ENCODE data around the gene DYRK3. TPM values are rescaled to one million over a fixed set of nuclear protein-coding genes. Genes with fewer than 3 reads are reported as not detected.

Gene DYRK3
- total RNA-seq, 1 donor from 2014 or later, result 14.7 TPM

DNA sequence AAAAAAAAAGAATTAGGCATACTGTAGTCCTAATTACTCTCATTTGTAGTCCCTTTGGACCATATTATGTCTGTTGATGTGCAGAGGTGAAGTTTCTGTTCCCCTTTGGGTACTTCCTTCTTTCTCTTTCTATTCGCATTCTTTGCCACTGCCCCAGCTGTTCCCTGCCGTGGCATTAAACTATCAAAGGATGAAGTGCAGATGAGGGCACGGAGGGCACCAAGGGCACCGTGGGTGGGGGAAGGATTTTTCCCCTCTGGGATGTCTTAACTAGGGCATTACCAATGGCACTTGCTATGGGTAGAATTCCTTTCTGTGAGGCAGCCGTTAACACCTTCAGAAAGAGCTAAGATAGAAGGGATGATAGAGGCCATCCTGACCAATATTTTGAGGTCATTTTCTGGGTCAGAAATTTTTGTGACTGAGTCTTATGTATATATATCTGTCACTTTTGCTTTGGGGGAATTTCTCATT, 44.4 kb downstream of the DYRK3 start:
- DNase-seq (ENCODE audit: low spot score in 2 of 2) (no peak), FAIRE-seq (no peak)

DNA sequence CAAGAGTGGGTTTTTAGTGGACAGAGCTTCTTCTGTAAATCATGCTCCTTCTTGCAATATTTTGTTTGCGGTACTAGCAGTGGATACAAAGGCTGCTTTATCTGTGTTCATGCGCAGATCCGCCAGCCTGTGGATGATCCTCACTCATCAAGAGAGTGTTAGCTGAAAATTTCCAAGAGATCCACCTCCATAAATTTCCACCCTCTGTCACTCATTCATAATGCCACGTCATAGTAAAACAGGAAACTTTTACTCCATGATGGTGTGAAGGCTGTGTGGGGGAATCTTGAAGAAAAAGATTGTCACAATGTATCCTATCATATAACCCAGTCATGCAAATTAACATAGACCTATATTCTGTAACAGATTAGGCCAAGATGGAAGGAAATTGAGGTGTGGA, 44.9 kb downstream of the DYRK3 start:
- no peak for FAIRE-seq
- DNase-seq (ENCODE audit: low spot score in 2 of 2), result no peak

DNA sequence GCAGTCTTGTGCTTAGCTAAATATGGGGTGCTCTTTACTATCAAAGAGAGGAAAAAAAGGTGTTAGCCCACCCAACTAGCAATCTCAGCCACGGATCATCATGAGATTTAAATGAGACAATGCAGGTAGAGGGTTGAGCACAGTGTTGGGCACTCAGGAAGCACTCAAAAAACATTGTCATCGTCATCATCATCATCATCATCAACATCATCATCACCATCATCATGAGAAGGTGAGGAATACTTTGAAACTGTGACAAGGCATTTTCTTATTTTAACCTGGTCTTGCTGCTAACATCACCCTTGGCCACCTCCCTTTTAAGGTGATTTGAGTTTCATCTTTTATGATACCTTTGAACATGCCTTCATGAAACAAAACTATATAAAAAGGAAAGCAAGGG, 46.0 kb downstream of the DYRK3 start:
- FAIRE-seq (no peak), DNase-seq (ENCODE audit: low spot score in 2 of 2) (no peak)

DNA sequence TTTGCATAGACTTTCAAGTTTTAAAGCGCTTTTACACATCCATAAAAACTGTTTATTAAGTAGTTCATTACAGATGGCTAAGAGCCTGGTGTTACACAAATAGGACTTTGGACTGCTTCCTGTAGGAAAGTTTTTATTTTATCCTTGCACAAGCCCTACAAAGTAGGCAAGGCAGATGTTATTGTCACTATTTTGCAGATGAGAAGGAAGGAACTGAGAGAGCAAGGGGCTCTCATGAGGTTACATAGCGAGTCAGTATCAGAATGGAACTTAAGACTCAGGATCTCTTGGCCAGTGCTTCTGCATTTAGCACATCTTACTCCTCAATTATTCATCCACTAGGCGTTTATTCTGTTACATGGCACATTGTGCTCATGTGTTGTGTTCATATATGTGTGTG, 46.8 kb downstream of the DYRK3 start:
- DNase-seq (ENCODE audit: low spot score in 2 of 2) (no peak), FAIRE-seq (no peak)

DNA sequence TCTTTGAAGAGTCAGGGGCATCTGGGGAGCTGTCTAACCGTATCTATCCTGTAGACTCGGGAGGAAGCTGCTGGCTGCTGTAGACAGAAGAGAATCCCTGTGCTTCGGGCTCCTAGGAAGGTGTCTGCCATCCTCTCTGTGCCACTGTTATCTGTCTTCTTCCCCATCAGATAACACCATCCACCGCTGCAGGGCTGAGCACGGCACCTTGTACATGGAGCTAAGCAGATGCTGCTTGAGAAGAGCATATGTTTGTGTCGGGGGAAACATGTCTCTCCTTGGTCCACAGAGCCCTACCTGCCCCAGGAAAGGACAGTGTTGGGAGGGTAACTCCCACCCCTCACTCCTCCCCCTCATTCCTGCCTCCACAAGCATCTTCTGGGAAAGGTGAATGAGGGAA, 48.0 kb downstream of the DYRK3 start:
- no peak for FAIRE-seq
- DNase-seq (ENCODE audit: low spot score in 2 of 2), result no peak

DNA sequence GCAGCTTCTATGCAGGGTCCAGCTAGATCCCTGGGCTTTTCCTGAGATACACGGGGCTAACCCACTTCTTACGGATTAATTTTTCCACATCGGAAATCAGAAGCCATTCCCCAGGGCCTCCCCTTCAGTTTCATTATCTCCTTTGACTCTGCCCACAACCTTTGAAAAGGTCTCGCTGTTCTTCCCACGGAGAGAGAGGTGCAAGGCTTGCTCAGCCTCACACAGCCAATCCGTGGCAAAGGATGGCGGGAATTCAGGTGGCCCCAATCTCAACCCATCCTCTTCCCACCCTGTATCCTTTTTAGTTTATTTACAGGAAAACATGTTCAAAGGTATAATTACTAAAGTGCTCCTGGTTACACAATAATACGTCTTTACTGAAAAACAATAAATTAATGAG, 48.7 kb downstream of the DYRK3 start:
- FAIRE-seq, result no peak
- DNase-seq (ENCODE audit: low spot score in 2 of 2), result no peak

DNA sequence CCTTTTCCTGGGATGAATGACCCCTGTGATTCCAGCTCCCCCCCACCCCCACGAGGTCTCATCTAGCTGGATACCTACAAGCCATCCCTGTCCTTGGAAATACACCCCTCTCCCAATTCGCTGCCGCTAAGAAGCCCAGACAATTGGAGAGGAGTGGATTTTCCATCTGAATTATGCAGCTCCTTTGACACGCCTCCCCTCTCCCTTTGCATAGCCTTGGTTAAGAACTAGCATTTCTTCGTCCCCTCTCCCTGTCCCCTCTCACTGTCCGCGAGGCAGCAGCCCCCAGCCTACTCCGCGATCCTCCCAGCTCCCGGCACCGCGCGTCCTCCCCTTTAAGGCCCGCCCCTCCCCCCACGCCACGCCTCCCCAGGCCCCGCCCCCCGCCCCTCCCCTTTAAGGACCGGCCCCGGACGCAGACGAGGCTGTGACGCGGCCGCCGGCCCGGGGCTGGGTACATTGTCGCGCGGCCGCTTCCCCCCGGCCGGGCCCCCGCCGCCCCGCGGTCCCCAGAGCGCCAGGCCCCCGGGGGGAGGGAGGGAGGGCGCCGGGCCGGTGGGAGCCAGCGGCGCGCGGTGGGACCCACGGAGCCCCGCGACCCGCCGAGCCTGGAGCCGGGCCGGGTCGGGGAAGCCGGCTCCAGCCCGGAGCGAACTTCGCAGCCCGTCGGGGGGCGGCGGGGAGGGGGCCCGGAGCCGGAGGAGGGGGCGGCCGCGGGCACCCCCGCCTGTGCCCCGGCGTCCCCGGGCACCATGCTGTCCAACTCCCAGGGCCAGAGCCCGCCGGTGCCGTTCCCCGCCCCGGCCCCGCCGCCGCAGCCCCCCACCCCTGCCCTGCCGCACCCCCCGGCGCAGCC, 49.4 kb downstream of the DYRK3 start, which contains the start of gene MAPKAPK2:
Gene MAPKAPK2, plus strand, starts transcription at position 428 of the 856 bp plus-strand sequence. Its CDS starts 325 bp downstream, at position 753.
- DNase-seq (ENCODE audit: low spot score in 2 of 2) (peak; percentile 98 to 99), FAIRE-seq (no peak)

DNA sequence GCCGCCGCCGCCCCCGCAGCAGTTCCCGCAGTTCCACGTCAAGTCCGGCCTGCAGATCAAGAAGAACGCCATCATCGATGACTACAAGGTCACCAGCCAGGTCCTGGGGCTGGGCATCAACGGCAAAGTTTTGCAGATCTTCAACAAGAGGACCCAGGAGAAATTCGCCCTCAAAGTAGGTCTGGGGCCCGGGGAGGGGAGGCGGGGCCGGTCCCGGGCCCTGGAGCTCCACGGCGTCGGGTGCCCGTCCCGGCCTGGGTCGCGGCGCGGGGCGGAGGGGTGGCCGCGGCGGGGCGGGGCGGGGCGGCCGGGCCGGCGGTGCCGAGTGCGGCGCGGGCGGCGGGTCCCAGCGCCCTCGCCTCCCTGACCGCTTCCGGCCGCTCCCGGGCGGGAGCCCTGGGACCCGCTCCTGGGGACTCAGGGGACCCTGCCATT, 50.0 kb downstream of the DYRK3 start:
- FAIRE-seq (no peak), DNase-seq (ENCODE audit: low spot score in 2 of 2) (peak; percentile 63 to 72)

DNA sequence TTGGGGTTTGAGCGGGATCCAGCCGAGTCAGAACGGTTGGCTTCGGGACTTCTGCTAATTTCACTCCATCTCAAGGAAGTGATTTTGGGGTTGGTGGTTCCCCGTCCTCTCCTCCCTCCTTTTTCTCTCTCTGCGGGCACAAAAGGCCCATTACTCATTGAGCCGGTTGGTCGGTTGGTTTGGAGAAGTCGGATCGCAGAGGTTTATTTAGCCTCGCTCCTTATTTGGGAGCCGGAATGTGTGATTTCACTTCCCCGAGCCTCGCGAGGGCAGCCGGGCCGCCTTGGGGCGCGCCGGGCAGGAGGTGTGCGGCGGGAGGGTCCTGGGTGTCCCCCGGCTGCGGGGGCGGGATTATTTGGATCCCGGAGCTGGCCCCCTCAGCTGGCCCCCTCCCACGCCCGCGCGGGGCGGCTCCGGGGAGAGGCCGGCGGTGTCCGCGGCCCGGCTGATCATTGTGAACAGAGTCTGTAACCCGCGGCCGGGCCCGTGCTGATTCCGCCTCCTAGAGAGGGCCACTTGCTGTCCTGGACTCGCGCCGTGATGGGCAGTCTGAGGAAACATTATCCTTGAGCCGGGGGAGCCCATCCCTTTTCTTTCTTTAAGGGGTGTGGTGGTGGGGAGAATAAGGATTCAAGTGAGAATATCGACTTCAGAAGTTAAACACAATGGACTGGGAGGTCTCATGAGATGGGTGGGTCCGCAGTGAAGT, 50.6 kb downstream of the DYRK3 start:
- peak; percentile 65 to 70 for DNase-seq (ENCODE audit: low spot score in 2 of 2)
- FAIRE-seq, result no peak

DNA sequence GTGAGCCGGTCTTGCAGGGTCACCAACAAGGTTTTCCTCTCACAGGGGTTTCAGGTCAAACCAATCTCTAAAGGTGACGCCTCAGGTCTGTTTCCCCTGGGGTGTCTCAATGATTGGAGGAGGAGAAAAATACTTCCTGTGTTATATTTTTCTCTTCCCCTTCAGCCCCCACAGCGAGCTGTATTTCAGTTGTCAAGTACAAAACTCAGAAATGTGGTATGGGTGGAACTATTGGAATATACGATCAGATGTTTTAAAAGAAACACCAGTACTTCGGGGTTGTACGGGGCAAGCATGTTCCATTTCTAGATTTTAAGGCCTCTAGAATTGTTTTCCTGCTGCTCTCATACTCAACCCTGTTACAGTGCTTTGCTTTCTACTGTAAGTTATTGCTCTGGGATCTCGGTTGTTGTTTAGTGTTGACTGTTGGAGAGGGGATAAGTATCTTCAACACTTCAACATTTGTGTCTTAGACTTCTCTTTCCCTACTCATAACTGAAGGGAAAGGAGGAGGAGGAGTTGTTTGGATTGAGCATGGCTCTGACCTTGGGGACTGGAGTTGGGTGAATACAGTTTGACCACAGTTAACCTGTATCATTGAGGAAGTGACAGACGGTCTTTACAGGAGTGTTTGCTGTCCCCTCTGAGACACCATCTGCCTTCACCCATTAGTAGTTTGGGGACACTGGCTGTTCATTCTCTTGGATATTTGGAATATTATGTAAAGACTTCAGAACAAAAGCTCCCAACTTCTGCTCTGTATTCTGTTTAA, 51.3 kb downstream of the DYRK3 start:
- no peak for FAIRE-seq
- no peak for DNase-seq (ENCODE audit: low spot score in 2 of 2)

DNA sequence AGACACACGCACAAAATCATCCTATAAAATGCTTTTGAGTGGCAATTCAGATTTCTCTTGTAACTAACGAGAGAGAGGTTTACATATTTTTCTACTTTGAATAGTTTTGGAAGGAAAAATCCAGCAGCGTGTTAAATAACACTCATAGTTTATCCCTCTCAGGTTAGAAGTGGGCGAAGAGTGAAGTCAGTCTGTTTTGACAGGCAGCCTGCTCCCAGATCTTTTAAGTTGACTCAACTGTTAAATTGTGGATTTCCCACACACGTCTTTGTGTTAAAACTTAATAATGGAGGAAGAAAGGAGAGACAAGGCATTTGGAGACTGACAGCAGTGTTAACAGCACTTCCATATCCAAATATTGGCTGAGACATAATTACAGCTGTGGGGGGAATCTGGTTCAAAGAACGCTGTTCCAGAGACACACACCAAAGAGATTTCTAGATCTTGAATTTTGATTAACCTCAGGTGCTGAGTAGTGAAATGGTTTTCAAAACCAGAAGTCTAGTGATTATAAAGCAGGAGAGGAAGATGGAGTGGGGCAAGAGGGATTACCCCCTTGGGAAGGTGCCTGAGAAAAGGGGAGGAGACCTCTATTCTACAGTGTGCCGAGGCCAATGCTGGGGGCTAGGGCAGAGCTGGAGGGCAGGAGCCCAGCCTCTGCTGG, 52.0 kb downstream of the DYRK3 start:
- FAIRE-seq, result no peak
- DNase-seq (ENCODE audit: low spot score in 2 of 2), result no peak

DNA sequence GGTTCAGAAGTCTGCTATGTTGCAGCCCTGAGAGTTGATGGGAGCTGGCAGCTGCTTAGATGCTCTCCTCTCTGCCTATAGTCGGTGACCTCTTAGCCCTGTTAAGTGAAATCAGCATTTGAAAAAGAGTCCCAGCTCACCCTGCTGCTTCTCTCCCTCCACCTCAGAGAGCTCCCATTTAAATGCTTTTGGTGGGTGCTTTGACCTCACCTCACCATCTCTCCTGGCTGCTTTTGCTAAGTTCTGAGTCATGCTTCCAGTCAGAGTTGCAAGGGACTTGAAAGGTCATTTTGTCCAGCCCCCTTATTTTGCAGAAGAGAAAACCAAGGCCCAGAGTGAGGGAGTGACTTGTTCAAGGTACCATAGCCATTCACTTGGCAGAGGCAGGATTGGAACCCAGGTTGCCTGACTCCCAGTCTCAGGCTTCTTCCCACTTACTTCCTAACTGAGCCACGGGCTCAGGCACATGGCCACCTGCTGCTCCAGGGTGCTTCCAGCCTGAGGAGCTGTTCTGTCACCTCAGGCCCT, 52.6 kb downstream of the DYRK3 start:
- no peak for FAIRE-seq
- DNase-seq (ENCODE audit: low spot score in 2 of 2), result no peak

DNA sequence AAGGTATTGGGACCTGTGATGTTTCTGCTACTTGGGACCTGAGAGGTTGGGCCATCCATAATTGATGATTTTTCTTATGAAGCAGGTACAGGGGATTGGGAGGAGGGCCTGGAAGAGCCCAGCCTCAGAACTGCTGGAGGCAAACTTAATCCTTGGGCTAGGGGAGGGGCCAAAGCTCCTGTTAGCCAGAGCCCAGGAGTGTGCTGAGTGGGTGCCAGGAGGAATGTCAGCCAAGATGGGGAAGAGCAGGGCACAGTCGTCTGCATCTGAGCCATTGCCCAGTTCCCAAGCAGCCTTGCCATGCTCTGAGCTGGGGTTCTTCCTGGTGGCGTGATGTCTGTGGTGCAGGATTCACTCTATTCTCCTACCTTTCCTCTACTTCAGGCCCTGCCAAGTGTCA, 55.2 kb downstream of the DYRK3 start:
- DNase-seq (ENCODE audit: low spot score in 2 of 2) (no peak), FAIRE-seq (no peak)

DNA sequence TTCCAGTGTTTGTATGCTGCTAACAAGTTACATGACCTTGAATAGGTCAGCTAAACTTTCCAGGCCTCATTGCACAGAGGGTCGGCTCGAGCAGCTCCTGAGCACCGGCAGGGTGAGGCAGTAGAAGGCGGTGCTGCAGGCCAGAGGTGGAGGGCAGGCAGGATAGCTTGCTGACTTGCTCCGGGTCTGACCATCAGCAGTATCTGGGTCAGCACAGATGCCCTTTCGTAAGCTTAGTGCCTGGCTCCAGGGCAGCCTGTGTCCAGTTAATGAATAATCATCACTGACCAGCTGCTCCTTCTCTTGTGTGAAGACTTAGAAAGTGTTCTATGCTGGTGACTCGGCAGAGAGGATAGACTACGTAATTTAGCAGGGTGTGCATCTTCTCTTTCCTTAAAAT, 56.3 kb downstream of the DYRK3 start:
- no peak for DNase-seq (ENCODE audit: low spot score in 2 of 2)
- FAIRE-seq, result no peak

DNA sequence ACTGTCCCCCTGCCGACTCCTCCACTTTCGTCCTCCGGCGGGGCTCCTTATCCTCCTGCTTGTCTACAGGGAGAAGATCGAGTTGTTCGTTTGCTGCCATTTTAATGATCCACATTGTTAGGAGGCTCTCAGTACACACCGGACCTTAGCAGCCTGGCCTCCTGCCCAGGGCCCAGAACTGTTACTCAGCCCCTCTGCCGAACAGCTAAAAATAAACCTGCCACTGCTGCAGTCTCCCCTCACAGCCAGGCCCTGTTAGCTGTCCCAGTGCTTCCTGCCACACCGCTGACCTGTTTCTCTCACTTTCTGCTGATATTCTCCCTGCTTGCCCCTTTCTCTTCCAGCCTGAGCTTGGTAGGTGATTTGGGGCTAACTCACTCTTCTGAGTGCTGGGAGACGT, 57.7 kb downstream of the DYRK3 start:
- FAIRE-seq (no peak), DNase-seq (ENCODE audit: low spot score in 2 of 2) (peak in 1 of 2 donors; percentile 44)

DNA sequence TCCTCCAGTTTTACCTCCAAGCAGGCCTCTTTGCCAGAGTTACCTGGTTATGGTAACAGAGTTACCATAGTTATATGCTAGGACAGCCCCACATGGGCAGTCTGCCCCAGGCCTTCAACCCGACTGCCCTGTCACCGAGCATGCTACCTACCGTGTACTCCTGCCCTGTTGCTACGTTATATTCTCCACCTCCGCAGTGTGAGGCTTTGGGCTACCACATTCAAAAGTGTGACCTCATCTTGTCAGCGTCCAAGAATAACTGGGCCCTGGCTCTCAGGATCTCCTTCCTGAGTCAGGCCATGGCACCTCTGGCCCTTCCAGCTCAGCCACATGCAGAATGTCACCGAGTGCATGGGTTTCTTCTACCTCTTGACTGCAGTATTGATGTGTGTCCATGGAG, 58.3 kb downstream of the DYRK3 start:
- no peak for DNase-seq (ENCODE audit: low spot score in 2 of 2)
- no peak for FAIRE-seq

DNA sequence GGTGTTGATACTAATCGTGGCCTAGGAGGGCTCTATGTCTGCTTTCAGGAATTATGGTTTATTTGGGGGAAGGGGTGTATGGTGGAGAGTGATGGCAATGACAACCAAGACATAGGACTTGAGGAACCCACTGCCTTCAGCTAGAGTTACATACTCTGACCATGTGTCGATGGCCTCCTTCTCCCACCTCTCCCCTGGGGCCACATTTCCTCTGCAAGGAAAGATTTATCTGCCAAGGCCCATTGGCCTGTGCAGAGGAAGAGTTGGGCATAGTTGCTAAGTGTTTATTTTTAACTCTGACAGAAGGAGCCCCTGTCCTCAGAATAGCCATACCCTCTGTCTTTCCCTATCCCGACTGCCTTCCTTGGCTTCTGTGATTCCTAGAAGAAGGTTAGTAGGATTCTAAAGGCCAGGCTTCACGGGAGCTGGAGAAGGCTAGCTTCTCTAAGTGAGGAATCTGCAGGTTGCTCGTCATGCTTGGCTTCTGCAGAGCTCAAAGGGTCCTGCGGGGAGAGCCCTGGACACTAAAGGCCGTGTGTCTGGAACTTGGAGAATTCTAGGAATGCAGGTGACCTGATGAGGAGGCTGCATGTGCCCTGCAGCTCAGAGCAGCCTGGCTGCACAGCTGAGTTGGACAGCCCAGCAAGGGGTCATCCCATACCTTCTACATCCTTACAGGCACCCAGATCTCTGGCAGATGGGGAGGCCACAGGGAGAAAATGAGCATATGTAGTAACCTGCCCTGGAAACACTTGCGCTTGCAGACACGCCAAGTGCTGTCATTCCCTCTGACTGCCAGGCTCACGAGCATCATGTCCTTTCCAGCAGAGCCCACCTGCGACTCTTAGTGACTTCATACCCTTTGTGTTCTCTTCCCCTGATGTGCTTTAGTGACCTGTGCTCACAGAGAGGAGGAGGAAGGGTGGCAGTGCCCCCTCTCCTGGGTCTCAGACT, 59.1 kb downstream of the DYRK3 start:
- DNase-seq (ENCODE audit: low spot score in 2 of 2) (no peak), FAIRE-seq (no peak)

DNA sequence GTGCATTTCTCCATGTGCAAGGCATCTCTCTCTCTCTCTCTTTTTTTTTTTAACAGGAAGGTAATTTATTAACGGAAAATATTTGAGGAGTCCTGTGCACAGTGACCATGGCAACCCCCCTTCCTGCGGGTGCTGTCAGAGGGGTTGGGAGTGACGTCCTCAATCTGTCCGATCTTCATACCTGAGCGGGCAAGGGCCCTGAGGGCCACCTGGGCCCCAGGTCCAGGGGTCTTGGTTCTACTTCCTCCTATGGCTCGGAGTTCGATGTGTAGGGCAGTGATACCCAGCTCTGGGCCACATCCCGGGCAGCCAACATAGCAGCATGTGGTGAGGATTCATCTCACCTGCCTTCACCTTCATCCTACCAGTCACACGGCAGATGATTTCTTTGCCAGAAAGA, 60.4 kb downstream of the DYRK3 start:
- no peak for DNase-seq (ENCODE audit: low spot score in 2 of 2)
- FAIRE-seq, result no peak

Data from frontal cortex (tissue), 4 donors.